CD14-positive monocyte (primary cell): ENCODE measurements around the gene MAMDC2. TPM values are rescaled to one million over a fixed set of nuclear protein-coding genes. Genes with fewer than 3 reads are reported as not detected.

Experiments
- DNase-seq, 3 donors: peaks; one replicate each; pipeline ENCODE4 v3.0.0-alpha.2; 2011 to 2022
- H2AFZ ChIP-seq: 2 replicates; pipeline ENCODE4 v1.6.0; 2012; ENCODE audit warnings: mild to moderate bottlenecking, low read depth, low read length, inconsistent platforms; ENCODE audit not compliant: insufficient read depth, poor library complexity, severe bottlenecking
- H3K27ac ChIP-seq, 2 donors: 1 replicate in 1 of 2; 2 replicates in 1 of 2; pipeline ENCODE4 v1.5.1; 2012 to 2013; ENCODE audit warnings: low read length in 2 of 2, control low read depth in 1 of 2, inconsistent platforms in 1 of 2, low read depth in 1 of 2, mild to moderate bottlenecking in 1 of 2
- H3K27me3 ChIP-seq, 2 donors: one replicate each; pipeline versions ENCODE4 v1.6.0 to v1.6.1; 2011 to 2013; ENCODE audit warnings: low read length in 2 of 2; ENCODE audit not compliant: control insufficient read depth in 2 of 2, insufficient read depth in 2 of 2
- H3K36me3 ChIP-seq, 2 donors: replicated peaks in 1 of 2; 1 replicate in 1 of 2; 2 replicates in 1 of 2; pipeline versions ENCODE4 v1.5.1 to v1.6.1; 2012 to 2013; ENCODE audit warnings: low read length in 2 of 2, control low read depth in 1 of 2, inconsistent platforms in 1 of 2, mild to moderate bottlenecking in 1 of 2; ENCODE audit not compliant: insufficient read depth in 2 of 2, control insufficient read depth in 1 of 2
- H3K4me1 ChIP-seq, 2 donors: 1 replicate in 1 of 2; 2 replicates in 1 of 2; pipeline versions ENCODE4 v1.5.1 to v1.6.1; 2012 to 2013; ENCODE audit warnings: low read length in 2 of 2, control low read depth in 1 of 2, inconsistent platforms in 1 of 2, mild to moderate bottlenecking in 1 of 2, moderate library complexity in 1 of 2; ENCODE audit not compliant: insufficient read depth in 2 of 2, control insufficient read depth in 1 of 2
- H3K4me2 ChIP-seq: replicated peaks from 2 replicates; pipeline ENCODE3; 2012; ENCODE audit warnings: low read length, moderate library complexity, mild to moderate bottlenecking; ENCODE audit not compliant: poor library complexity, severe bottlenecking; ENCODE audit errors: extremely low read depth
- H3K4me3 ChIP-seq, 3 experiments: fragments of 200-600 bp in 1 of 3; sonication (generic) in 1 of 3; replicated peaks in 1 of 3; 1 replicate in 2 of 3; 2 replicates in 1 of 3; pipeline ENCODE4 v1.5.1; 2011 to 2013; ENCODE audit warnings: low read length in 3 of 3, mild to moderate bottlenecking in 3 of 3, control low read depth in 2 of 3, low read depth in 2 of 3, inconsistent platforms in 1 of 3, moderate library complexity in 1 of 3
- H3K79me2 ChIP-seq: 2 replicates; pipeline ENCODE4 v1.6.0; 2012; ENCODE audit warnings: mild to moderate bottlenecking, control low read depth, inconsistent platforms, low read length, moderate library complexity; ENCODE audit not compliant: insufficient read depth
- H3K9ac ChIP-seq: 2 replicates; pipeline ENCODE4 v1.6.0; 2017; ENCODE audit warnings: low read length, mild to moderate bottlenecking; ENCODE audit not compliant: insufficient read depth, poor library complexity, severe bottlenecking
- H3K9me3 ChIP-seq, 2 donors: replicated peaks in 1 of 2; 1 replicate in 1 of 2; 2 replicates in 1 of 2; pipeline versions ENCODE4 v1.5.1 to v1.6.1; 2012 to 2013; ENCODE audit warnings: low read length in 2 of 2, control low read depth in 1 of 2; ENCODE audit not compliant: control insufficient read depth in 1 of 2, insufficient read depth in 1 of 2
- H4K20me1 ChIP-seq: 2 replicates; pipeline ENCODE4 v1.6.0; 2012; ENCODE audit warnings: mild to moderate bottlenecking, low read length, control low read depth, moderate library complexity; ENCODE audit not compliant: insufficient read depth
- H3K27ac Mint-ChIP-seq, 7 donors: one replicate each; pipeline ENCODE4 v1.8.0; 2020; ENCODE audit warnings: mild to moderate bottlenecking in 7 of 7, mixed read lengths in 7 of 7, moderate library complexity in 6 of 7, inconsistent platforms in 2 of 7
- H3K27me3 Mint-ChIP-seq, 3 donors: one replicate each; pipeline ENCODE4 v1.8.0; 2021 to 2022; ENCODE audit warnings: low read depth in 3 of 3, mild to moderate bottlenecking in 3 of 3, mixed read lengths in 3 of 3, moderate library complexity in 3 of 3, inconsistent platforms in 1 of 3
- H3K36me3 Mint-ChIP-seq, 2 donors: one replicate each; pipeline ENCODE4 v1.8.0; 2020; ENCODE audit warnings: mixed read lengths in 2 of 2, inconsistent platforms in 1 of 2, mild to moderate bottlenecking in 1 of 2
- H3K4me1 Mint-ChIP-seq: one replicate; pipeline ENCODE4 v1.8.0; 2020; ENCODE audit warnings: mild to moderate bottlenecking, mixed read lengths
- H3K4me3 Mint-ChIP-seq, 2 donors: one replicate each; pipeline ENCODE4 v1.8.0; 2020; ENCODE audit warnings: mild to moderate bottlenecking in 2 of 2, mixed read lengths in 2 of 2, moderate library complexity in 1 of 2
- H3K9me3 Mint-ChIP-seq, 7 donors: one replicate each; pipeline ENCODE4 v1.8.0; 2020 to 2022; ENCODE audit warnings: mixed read lengths in 7 of 7, mild to moderate bottlenecking in 6 of 7, moderate library complexity in 6 of 7, inconsistent platforms in 2 of 7
- WGBS: methylation state at CpG from one replicate; pipeline ENCODE4 v1.1.5; 2013; ENCODE audit warnings: missing lambda C conversion rate; ENCODE audit not compliant: insufficient coverage; 5-methylcytosine and 5-hydroxymethylcytosine counted together
- intact Hi-C, 2 donors: fragments of 100-400 bp; cut with micrococcal nuclease; formaldehyde crosslinking; loops; one replicate each; pipeline versions ENCODE4 v1.15.0 to v1.15.1; 2023
- polyA plus RNA-seq, 3 donors: library from polyadenylated mRNA; depleted of rRNA in 1 of 3; unstranded in 2 of 3; stranded (reverse) in 1 of 3; fragments of 300-500 nt in 2 of 3; fragments of >200 nt in 1 of 3; fragmentation: Illumina TruSeq in 2 of 3; gene quantifications; 1 replicate in 2 of 3; 2 replicates in 1 of 3; pipeline ENCODE4 v1.2.3, GENCODE V29; 2012 to 2021
- TF ChIP-seq, protein P1 (sequence below): fragments of 200-600 bp; IDR thresholded peaks from one replicate; pipeline ENCODE4 v1.8.0; 2022; ENCODE audit warnings: antibody characterized with exemption, mild to moderate bottlenecking

The MAMDC2 gene
- polyA plus RNA-seq, 3 donors: 0.05 to 0.09 TPM; not detected in 1

DNA sequence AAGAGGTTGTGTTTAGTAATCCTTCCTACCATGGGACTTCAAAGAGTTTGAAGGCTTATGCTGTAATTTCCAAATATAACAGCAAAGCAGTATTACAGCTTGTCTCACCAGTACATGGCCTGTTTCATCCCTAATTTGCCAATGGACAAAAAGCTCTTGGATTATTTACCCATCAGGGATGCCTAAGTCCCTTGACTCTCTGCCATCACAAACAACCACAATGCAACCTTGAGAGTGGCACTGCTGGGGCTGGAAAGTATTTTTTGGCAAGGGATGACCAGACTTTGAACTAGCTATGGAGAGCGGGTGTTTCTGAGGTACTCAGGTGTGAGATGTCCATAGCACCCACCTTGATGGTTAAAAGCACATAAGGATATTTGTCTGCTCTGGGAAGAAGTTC, 9.1 kb downstream of the MAMDC2 start:
- WGBS: 100% methylated on average over 1 of the region's 1 CpG
- Mint-ChIP-seq H3K27ac (no peak overlapping the region), H3K36me3 (no peaks in the 10 kb centered on the region), H3K27me3 (no peaks in the 10 kb centered on the region), H3K9me3 (peaks cover 0 to 2% (median 0%) of the 10 kb centered on the region in 7 donors), H3K4me3 (no peak overlapping the region), H3K4me1 (peaks cover 29% of the 10 kb centered on the region)
- H4K20me1 ChIP-seq: no peaks in the 10 kb centered on the region
- TF ChIP-seq, protein P1, sequence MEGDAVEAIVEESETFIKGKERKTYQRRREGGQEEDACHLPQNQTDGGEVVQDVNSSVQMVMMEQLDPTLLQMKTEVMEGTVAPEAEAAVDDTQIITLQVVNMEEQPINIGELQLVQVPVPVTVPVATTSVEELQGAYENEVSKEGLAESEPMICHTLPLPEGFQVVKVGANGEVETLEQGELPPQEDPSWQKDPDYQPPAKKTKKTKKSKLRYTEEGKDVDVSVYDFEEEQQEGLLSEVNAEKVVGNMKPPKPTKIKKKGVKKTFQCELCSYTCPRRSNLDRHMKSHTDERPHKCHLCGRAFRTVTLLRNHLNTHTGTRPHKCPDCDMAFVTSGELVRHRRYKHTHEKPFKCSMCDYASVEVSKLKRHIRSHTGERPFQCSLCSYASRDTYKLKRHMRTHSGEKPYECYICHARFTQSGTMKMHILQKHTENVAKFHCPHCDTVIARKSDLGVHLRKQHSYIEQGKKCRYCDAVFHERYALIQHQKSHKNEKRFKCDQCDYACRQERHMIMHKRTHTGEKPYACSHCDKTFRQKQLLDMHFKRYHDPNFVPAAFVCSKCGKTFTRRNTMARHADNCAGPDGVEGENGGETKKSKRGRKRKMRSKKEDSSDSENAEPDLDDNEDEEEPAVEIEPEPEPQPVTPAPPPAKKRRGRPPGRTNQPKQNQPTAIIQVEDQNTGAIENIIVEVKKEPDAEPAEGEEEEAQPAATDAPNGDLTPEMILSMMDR: no peak
- H2AFZ ChIP-seq: no peak overlapping the region
- no peak overlapping the region for H3K27ac ChIP-seq
- H3K36me3 ChIP-seq: no peaks in the 10 kb centered on the region
- no peak overlapping the region for H3K4me2 ChIP-seq
- intact Hi-C loops: no loop called here
- H3K4me1 ChIP-seq: peaks cover 21 to 22% of the 10 kb centered on the region in 2 donors
- no peak overlapping the region for H3K9ac ChIP-seq
- no peaks in the 10 kb centered on the region for H3K79me2 ChIP-seq
- H3K4me3 ChIP-seq: no peak overlapping the region
- H3K9me3 ChIP-seq: no peaks in the 10 kb centered on the region
- no peaks in the 10 kb centered on the region for H3K27me3 ChIP-seq
- DNase-seq: no peak

DNA sequence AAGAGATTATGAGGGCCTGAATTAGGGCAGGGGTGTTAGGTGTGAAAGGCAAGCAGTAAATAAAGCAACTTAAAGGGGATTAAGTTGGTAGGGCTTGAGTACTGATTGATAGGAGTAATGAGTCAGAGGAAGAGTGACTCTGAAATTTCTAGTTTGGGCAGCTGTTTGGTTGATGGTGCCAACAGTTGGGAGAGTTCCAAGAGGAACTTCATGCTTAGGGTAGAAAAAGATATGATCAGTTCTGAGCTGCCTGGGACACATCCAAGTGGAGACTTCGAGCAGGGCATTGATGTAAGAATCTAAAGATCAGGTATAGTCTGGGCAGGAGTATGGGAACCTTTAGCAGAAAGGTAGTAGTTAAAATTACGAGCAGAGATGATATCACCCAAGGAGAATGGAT, 10.2 kb downstream of the MAMDC2 start:
- H3K4me2 ChIP-seq: no peak overlapping the region
- TF ChIP-seq, protein P1: no peak
- H3K27ac ChIP-seq: no peak overlapping the region
- no peaks in the 10 kb centered on the region for H3K36me3 ChIP-seq
- peak overlapping the region in 1 of 2 donors; percentile 41 for H3K4me3 Mint-ChIP-seq
- H3K27ac Mint-ChIP-seq: peak overlapping the region in 4 of 7 donors; percentile 3 to 75 (median 12)
- DNase-seq: peak; percentile 19 to 57 (median 54)
- 5% methylated on average over 2 of the region's 2 CpGs for WGBS
- no peaks in the 10 kb centered on the region for H3K27me3 ChIP-seq
- H3K27me3 Mint-ChIP-seq: no peaks in the 10 kb centered on the region
- H3K9me3 ChIP-seq: no peaks in the 10 kb centered on the region
- H3K4me1 ChIP-seq: peaks cover 21 to 22% of the 10 kb centered on the region in 2 donors
- no peaks in the 10 kb centered on the region for H4K20me1 ChIP-seq
- H3K36me3 Mint-ChIP-seq: no peaks in the 10 kb centered on the region
- H3K4me3 ChIP-seq: no peak overlapping the region
- no peak overlapping the region for H2AFZ ChIP-seq
- H3K79me2 ChIP-seq: no peaks in the 10 kb centered on the region
- H3K9me3 Mint-ChIP-seq: peaks cover 0 to 2% (median 0%) of the 10 kb centered on the region in 7 donors
- peaks cover 27% of the 10 kb centered on the region for H3K4me1 Mint-ChIP-seq
- intact Hi-C loops: no loop called here
- no peak overlapping the region for H3K9ac ChIP-seq
